ENCODE measurements around the gene PPP1R10.
"Not testable (repeated sequence)": the region's sequence is repeated elsewhere in the genome, so short reads cannot be mapped to it uniquely, and the experiment has no call there.

- not testable (repeated sequence) for TF ChIP-seq ZNF274 (IDR thresholded peaks at IDR 0.05; ENCODE audit: low read depth, low read length); YY1 (IDR thresholded peaks at IDR 0.05; ENCODE audit: insufficient read depth, insufficient read length); SUZ12 (IDR thresholded peaks at IDR 0.05; ENCODE audit: extremely low read depth, insufficient read depth, insufficient read length)
Measured at GRCh38 chr6:30666300-30666699, 49.3 kb upstream of the PPP1R10 start.

All from NT2/D1 (cell line).